NK-92 (cell line): ENCODE measurements around the gene SFXN5.

Source experiments
- DNase-seq: peaks from one replicate; lab custom pipeline; 2025; ENCODE audit not compliant: unreplicated experiment; lab: John Stamatoyannopoulos, UW

Gene SFXN5

DNA sequence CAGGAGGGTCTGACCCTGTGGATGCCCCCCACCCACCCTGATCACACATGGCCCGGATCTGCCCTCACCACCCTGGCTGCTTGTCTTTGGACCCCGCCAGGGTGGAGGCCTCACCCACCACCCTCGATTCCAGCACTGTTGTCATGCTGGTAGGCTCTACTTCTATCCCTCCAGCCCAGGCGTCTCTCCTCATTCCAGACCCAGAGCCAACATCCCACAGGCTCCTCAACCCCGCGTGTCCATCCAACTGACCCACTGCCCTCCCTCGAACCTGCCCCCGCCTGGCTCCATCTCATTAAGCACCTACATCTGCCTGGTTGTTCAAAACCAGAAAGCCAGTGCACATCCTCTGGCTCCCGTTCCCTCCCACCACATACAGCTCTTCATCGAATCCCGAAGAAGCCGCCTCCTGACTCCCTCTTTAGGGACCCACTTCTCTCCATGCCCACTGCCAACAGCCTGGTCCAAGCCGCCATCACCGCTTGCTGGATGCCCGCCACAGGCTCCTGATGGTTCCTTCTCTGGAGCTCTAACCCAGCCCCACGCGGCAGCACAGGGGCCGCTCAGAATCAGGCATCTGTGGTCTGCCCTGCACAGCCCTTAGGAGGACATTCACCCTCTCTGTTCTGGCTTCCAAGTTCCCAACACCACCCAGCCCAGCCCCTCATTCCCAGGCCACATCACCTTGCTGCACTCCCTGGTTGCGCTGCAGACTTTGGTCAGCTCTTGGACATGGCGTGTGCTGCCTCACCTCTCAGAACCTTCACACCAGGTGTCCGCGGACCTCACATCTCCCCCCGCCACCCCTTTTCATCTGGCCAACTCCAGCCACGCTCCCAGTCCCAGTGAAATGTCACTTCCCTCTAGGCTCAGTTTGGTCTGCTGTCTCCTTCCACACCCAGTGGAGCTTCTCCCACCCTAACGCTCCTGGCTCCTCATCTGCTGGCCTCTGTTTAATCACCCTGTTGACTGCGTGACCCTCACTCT, 111.2 kb downstream of the SFXN5 start:
- no peak for DNase-seq

- DNase-seq: no peak
Observed at GRCh38 chr2:72959554-72959953, 112.0 kb downstream of the SFXN5 start.

DNA sequence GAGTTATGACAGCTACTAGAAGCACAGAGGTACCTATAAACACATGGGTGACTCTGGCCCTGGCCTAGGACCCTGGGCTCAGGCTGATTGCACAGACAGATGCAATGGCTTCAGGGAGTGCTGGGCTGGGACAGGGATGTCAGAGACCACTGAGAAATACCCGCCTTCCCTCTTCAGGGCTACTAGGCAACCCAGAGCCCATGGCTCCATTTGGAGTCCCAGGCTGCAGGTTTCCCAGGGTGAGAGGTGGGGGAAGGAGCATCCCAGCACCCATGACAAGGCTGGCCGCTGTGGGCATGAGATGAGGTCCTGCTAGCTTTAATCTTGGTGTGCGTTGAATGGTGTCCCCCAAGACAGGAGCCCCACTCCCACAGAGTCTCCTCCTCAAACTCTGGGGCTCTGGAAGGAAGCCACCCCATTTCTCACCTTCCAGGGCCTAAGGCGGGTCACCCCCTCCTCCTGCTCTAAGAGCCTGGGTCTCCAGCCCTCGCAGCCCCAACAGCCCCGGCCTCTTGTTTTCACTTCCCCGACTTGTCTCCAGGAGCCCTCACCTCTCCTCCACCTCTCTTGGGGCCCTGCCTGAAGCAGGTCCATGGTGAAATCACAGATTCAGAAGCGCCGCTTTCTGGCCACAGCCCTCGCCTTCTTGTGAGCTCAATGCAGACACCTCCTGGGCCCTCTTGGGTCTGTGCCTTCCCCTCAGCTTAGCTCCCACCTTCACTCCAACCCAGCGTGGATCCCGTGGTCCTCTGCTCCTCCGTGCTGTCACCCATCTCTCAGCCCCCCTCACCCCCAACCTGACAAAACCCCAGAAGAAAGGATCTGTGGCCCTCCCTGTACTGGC, 112.7 kb downstream of the SFXN5 start:
- DNase-seq: no peak

- no peak for DNase-seq
Observed at GRCh38 chr2:72956936-72957335, 114.6 kb downstream of the SFXN5 start.

- no peak for DNase-seq
Observed at GRCh38 chr2:72956050-72956395, 115.5 kb downstream of the SFXN5 start.

DNA sequence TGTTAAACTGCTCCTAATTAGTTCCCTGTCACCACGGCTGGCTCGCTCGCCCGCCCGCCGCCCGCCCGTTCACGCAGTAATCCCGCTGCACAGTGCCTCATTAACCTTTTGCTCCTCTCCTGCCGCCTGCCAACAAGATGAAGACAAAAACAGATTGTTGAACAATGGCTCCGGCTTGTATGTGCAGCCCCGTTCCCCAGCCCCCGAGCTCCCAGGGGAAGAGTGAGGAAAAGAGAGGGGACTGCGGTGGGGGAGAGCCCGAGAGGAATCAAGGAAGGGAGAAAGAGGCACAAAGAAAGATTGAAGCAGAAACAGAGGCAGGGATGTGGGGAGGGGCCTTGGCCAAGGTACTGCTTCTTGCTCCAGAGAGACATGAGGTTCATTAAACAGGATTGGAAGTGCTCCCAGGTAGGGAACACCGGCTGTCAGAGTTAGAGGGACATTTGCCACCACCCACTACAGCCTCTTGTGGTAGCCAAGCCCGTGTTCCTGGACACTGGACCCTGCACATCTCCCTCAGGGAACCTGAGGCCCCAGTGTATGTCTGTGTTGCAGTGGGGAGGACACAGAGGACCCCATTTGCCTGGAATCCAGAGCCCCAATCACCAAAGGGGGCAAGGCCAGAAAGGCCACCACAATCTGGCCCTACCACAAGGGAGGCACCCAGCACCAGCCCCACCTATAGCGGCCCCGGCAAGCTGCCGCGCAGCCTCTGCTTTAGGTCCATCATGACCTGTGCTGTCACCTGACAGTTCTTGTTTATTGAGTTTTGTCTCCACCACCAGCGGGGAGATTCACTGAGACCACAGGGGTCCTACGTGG, 116.1 kb downstream of the SFXN5 start:
- no peak for DNase-seq

- DNase-seq: no peak
Observed at GRCh38 chr2:72954376-72955227, 116.9 kb downstream of the SFXN5 start.

- no peak for DNase-seq
Observed at GRCh38 chr2:72953976-72954375, 117.5 kb downstream of the SFXN5 start.

GRCh38 chr2:72953528-72953927, 118.0 kb downstream of the SFXN5 start:
- DNase-seq: no peak

DNA sequence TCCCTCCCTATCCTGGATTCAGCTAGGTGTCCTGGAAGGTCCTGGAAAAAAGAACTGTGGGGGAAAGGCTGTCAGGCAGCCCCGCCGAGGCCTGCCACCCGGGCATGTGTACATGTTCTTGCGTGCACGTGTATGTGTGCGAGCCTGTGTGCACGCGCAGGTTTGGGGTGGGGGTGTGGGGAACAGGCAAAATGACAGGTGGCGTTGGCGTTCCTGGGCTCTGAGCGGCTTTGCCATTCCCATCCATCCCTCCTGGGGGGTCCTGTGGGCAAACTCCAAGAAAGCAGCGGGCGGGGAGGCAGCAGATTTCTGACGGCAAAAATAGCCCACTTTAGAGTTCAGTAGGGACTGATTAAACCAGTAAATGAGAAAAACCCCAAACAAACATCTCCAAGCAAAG, 118.6 kb downstream of the SFXN5 start:
- DNase-seq: no peak

- DNase-seq: no peak
Observed at GRCh38 chr2:72952110-72952823, 119.2 kb downstream of the SFXN5 start.

GRCh38 chr2:72951303-72952095, 120.0 kb downstream of the SFXN5 start:
- no peak for DNase-seq

DNA sequence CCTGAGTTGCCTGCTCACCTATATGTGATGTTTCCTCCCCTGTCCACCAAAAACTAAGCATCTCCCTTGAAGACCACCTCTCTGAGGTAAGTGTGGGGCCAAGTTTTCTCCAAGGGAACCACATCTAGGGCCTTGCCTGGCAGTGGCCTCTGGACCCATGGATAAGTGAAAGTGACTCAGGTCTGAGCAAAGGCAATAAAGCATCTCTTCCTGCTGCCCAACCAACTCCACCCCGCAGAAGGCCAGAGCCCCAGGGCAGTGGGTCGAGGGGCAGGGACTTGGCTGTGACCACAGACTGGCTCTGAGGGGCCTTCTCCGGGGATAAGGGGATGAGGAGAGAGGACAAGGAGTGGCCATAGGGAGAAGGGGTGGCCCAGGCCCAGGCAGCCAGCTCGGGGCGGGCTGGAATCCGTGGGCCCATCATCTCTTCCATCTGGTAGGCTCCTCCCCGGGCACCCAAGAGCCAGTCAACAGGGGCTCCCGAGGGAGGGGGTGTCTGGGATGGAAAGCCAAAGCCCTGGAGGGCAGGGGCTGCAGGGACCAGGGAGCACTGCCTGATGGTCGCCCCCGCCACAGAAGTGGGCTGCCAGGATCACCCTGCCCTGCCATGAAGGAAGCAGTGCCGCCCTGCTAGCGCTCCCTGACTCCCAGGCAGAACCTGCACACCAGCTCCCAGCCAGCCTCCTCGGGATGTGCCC, 120.8 kb downstream of the SFXN5 start:
- no peak for DNase-seq

GRCh38 chr2:72949642-72950041, 121.9 kb downstream of the SFXN5 start:
- DNase-seq: no peak

DNA sequence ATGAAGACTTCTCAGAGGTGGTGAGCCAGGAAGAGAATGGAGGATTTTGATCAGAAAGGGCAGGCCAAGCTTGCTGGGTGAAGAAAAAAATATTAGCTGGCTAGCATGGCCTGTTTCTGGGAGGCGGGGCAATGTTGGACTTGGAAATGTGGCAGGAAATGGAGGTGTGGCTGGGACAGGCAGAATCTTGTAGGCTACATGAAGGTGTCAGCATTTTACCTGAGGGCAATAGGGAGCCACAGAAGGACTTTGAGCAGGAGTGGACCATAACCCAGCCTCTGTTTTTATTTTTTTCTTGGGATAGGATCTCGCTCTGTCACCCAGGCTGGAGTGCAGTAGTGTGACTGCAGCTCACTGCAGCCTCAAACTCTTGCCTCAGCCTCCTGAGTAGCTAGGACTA, 122.5 kb downstream of the SFXN5 start:
- DNase-seq: no peak

DNA sequence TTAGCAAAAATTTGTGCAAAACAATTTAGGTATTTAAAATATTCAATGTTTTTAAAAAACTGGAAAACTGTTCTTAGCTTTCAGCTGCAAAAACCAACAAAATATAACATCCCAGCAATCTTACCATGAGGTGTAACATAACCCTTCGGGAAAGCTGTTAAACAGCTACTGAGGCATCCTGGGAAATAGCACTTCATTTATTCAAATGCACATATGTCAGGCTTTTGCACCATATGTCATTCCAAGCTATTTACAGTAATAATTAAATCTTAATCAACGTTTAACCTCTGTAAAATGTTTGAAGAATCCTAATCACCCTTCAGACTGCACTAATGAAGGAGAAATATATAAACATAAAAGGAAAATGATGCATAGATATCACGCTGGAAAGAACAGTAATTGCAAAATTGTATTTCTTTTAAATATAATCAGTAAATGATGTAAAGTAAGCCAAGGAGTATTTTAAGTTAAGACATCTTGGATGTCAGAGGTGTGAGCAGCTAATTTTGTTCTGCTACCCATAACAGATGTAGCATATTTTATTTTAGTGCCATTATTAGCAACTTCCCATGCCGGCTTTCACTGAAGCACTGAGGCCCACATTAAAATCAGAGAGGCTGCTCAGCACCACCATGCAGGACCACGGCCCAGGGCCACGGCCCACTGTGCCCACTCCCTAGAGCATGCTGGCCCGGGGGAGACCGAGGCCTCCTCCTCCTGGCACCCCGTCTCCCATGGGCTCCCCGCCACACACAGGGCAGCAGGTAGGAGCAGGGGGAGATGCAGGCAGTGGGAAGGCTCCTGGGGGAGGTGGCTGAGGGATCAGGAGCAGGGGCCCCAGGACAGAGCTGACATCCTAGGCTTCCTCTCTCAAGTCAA, 123.3 kb downstream of the SFXN5 start:
- no peak for DNase-seq

DNA sequence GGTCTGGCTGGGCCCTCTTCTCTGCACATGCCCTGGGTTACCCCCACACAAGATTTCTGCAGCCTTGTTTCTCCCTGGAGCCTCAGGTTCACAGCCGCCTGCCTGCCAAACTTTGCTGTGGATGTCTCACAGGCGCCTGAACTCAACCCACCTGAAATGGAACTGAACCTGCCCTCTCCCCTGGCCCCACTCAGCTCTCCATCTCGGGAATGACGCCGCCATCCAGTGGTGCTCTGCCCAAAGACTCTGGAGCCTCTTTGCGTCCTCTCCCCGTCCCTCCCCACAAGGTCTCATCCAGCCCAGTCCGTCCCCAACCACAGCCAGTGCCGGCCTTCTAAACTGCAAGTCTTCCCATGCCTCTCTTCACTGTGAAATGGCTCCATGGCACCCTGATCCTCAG, 125.0 kb downstream of the SFXN5 start:
- no peak for DNase-seq
